ENCODE results near the gene DIS3L2.

Gene DIS3L2

DNA sequence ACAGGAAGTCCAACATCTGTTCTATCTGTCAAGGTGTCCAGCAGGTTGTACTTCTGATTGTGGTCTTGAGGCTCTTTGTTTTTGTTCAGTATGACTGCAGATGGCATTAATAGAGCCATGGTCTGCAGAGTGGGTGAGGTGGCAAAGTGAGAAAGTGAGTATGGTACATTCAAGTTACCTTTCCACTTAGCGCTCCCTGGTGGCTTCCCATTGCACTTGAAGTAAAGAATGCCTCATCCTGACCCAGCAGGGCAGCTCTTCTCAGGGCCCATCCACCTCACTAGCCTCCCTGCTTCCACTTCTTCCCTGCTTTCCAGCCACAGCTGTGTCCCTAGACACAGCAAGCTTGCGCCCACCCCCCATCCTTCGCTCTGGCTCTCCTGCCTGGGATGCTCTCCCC, 269.0 kb downstream of the DIS3L2 start:
- DNase-seq (ENCODE audit: low read depth): peak; percentile 15

DNA sequence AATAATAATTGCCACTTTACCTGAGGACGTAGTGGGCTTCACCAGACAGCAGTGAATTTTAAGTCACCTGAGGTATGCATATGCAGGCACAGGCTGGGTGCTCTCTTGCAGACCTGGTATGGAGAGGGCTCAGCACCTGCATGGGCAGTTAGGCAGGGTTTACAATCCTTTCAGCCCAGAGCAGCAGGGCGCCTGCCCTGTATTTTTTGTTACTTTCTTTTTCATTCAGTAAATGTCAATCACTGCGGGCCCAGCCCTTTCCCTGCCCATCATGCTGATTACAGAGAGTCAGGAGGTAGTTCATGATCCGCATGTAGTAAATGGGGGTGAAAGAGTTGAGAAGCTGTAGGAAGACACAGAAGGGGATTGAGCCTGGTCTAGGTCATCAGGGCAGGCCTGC, 270.0 kb downstream of the DIS3L2 start:
- DNase-seq (ENCODE audit: low read depth): no peak

DNA sequence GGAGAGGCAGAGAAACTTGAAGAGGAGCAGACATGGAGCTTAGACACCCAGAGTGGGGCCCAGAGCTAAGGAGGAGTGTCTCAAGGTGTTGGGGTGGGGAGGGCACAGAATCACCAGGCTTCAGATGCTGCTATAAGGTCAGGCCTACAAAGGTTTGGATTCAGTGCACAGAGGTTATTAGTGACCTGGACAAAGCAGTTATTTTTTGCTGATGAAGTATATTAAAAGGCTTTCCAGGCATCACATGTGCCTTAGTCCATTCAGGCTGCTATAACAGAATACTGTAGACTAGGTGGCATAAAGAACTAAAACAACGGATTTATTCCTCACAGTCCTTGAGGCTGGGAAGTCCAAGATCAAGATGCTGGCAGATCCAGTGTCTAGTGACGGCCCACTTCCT, 271.4 kb downstream of the DIS3L2 start:
- DNase-seq (ENCODE audit: low read depth): no peak

DNA sequence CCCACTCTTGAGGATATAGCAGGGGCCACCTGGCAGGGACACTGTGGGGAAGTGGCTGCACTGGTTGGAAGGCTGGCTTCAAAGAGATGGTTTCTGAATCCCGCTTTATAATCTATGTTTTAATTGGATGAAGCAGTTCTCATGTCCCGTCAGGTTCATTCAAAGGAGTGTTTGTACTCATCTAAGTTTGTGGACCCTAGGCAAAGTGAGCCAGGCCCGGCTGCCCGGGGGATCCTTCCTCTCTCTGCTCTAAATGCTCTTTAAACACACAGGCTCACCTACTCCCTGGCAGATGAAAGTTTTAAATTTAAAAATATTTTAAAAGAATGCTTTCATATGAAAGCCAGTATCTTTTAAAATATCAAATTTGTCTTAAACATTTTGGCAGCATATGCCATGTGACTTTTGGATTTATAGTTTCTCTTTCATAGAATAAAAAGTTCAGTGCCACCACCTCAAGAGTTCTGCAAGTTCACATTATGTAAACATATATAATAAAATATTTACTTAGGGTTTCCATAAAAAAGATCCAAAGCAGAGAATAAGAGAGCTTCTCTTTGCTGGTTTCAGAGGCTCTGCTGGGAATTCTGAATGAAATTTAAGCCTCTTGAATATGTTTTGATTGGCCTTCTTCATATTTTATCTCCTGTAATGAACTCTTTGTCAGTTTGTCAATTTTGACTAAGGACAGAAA, 273.6 kb downstream of the DIS3L2 start:
- DNase-seq (ENCODE audit: low read depth): no peak

DNA sequence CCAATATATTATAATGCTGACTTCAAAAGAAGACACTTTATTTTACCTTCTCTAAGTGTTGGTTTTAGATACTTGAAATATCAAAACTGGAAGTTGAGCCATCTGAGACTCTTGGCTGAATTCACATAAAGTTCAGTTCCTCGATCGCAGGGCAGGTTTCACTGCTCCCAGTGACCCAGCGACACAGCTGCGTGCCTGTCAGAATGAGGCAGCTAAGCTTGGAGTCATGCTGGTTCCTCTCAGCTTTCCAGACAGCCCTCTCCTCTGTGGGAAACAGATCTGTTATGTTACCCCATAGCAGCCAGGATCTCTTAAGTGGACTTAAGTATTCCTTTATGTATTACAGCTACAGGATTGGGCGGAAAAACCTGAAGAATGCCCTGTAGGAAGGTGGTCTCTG, 274.2 kb downstream of the DIS3L2 start:
- peak; percentile 32 for DNase-seq (ENCODE audit: low read depth)

DNA sequence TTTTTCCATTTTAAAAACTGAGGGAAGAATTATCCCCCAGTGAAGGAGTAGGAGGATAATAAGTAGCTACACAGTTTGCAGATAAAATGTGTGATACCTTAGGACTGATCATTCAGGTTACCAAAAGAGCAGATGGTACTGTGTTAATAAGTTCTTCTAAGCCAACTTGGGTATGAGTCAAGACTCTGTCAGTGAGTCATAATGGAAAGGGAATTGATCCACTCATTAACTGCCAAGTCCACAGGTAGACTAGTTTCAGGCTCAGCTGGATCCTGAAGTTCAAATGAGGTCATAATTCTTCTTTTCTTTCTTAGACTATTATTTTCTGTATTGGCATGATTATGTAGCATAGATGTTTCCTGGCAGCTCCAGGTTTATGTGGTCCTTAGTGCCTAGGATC, 274.7 kb downstream of the DIS3L2 start:
- peak; percentile 20 for DNase-seq (ENCODE audit: low read depth)

DNA sequence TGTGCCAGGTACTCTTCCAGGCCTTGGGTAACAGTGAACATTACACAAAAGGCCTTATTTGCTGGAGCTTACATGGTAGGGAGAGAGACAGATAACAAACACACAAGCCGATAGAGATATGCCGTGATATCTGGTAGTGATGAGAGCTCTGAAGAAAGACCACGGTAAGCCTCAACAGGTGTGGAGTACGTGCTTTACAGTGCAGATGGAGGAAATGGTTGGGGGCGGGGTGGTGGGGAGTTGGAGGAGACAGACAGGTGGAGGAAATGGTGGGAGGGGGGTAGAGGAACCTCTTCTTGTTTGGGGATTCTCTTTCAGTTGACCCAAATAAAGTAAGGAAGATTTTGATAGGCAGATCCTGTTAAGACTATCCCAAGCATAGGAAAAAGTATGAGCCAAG, 276.0 kb downstream of the DIS3L2 start:
- no peak for DNase-seq (ENCODE audit: low read depth)

DNA sequence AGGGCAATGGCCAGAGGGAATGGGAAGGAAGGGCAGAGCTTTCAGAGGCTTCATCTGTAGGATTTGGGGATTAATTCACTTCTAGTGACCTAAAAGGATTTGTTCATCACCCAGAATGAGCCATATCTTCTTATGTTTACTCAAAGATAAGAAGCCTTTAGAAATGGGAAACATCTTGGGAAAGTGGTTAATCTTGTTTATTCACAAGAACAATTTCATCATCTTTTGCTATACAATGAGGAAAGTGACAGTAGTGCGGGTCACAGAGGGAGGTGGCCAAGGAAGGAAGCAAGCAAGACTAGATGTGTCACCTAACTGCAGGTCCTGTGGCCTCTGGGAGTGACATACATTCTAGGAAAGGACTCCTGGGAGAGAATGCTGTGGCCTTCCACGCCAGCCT, 276.6 kb downstream of the DIS3L2 start:
- peak; percentile 56 for DNase-seq (ENCODE audit: low read depth)

DNA sequence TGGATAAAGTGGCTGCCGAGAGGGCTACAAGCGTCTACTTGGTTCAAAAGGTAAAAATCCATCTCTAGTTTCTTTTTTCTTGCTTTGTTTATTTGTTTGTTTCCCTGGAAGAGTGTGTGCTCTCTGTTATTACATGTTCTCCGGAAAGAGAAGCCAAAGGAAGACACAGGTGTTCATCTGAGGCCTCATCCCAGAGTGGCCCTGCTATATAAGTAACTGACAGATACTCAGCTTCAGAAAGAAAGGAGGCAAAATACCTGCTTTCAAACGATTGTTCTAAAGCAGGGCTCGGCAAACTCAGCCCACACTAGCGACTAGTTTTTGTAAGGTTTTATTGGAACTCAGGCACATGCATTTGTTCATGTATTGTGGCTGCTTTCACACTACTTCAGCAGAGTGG, 277.1 kb downstream of the DIS3L2 start:
- DNase-seq (ENCODE audit: low read depth): no peak

DNA sequence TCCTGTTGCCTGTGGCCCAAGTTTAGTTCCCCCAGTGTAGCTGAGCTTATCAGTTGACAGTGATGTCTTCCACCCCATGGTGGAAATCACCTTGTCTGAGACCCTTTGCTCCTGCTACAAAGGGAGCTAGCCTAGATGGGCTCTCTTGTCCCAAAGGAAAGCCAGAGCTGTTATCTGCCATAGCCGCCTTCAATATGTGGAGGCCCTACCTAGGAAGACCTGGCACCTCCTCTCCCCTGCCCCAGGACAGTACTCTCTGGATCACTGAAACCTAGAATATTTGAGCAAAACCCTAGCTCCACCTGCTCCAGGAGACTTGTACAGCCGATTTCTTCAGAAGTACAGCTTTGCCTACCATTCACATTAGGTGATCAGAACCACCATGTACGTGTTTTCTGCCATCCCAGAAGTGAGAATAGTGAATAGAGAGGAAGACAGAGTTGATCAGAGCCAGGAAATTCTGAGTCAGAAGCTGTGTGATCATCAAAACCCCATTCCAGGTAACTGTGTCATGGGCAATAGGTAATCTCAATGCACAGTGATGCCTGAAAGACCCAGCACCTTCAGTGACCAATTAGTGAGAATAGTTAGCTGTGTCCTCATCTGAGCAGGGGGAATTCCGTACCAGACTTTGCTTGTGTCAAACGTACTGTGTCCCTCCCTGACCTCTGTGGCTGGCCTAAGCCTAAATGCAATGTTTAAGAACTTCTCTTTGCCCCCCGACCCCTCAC, 278.6 kb downstream of the DIS3L2 start:
- DNase-seq (ENCODE audit: low read depth): peak; percentile 32

DNA sequence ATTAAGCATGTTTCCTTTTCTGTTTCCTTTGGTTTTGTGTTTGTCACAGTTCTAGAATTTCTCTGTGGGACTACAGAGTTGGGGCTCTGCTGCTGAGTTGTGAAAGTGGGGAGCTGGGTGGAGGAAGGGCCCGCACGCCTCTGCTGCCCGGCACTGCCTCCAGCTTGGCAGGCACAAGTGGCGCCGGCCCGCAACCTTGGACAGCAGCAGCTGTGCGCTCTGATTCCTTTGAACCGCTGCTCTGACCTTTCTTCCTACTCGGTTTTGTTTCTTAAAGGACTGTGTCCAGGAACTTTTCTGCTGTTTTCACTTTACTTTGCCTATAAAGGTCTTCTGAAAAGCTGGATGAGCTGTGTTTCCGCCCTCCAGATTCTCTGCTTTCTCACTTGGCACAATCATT, 279.4 kb downstream of the DIS3L2 start:
- DNase-seq (ENCODE audit: low read depth): peak; percentile 10

DNA sequence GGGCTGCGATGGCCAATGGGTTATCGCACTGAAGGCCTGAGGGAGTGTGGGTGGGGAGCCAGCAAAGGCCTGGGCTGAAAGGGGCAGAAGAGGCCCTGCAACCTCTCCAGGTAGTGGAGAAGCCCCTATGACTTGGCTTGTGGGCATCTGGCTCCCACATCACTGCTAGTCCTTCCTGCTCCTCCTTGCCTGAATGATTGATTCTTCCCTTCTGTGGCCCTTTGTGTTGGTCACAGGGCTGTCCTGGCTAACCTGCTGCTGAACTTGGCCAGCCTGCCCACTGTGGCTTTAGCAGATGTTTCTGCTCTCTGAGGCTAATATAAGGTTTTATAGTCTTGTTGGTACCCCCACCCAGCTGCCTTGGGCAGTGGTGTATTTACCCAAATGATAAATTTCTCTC, 280.8 kb downstream of the DIS3L2 start:
- no peak for DNase-seq (ENCODE audit: low read depth)

DNA sequence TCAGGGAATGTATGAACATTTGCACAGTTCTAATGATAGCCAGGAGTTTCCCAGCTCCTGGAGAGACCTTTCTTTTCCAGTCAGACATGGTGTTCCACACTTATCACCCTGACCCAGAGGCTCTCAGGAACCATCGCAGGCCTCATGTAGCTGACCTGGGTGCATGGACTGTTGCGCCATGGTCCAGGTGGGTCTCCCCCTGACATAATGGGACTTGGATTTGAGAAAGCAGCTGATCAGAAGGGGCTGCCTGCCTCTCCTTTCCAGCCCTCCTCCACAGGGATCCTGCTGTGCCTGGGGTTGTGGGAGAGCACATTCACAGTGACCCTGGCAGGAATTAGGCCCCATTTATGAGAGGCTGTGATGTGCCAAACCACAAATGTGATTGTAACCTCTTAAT, 283.6 kb downstream of the DIS3L2 start:
- no peak for DNase-seq (ENCODE audit: low read depth)

DNA sequence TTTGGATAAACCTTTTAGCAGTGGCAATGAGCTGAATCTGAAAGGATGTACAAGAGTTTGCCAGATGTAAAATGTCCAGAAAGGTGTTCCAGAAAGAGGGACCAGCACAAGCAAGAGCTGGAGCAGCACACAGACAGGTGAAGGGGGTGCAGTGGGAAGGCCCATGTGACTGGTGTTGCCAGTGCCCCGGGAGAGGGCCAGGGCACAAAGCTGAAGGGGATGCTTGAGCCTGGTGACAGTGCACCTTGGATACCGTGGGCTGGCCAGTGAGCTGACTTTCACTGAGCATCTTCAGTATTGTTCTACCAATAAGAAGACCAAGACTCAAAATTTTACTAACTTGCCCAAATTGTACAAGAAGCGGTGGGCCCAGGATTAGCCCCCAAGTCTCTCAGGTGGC, 284.7 kb downstream of the DIS3L2 start:
- DNase-seq (ENCODE audit: low read depth): no peak

DNA sequence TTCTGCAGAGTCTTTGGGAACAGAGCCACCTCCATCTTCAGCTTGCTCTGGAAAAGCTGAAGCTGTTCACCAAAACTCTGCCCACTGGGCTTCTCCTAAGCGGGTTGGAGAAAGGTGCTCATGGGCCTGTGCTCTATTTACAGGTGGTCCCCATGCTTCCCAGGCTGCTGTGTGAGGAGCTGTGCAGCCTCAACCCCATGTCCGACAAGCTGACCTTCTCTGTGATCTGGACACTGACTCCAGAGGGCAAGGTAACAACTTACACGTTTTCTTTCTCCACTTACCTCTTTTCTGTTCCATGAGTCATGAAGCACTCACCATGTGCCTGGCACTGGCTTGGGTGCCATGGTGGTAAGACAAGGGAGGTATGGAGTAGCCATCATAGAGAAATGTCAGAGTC, 287.6 kb downstream of the DIS3L2 start:
- DNase-seq (ENCODE audit: low read depth): no peak

DNA sequence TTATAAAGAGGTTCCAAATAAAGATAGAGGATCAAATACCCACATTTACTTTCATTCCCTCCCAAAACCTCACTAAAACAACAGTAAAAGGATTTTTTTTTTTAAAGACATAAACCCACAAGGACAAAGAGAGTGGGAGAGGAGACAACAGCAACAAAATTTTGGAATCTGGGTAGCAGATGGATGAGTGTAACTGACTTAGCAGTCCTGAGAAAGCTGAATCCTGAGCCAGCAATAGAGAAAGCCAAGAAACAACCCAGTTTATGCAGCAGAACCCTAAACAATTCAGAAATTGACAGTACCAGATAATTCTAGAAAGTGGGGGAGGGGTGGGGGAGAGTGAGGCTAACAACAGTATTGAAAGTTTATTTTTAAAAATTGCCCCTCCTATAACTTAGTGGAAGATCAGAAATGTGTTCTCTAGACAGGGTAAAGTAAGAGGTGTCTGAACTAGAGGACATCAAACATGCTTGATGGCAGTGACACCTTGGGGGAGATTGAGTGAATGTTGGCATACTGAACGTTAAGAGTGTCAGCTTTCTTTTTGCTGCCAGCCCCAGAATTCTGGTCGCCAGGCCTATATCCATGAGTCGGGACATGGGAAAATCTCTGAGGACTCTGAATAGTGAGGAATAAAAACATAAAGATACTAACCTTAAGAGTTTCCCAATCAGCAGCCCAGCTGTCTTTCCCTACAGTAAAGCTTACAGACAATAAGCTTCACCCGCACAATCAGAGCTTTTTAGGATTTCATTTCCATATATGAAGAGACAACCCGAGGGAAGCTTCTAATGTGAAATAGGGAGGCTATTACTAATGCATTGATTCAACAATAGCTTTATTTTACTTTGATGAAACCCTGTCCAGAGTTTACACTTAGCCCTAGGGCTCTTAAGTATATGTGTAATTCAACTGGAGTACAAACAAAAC, 289.0 kb downstream of the DIS3L2 start:
- no peak for DNase-seq (ENCODE audit: low read depth)

DNA sequence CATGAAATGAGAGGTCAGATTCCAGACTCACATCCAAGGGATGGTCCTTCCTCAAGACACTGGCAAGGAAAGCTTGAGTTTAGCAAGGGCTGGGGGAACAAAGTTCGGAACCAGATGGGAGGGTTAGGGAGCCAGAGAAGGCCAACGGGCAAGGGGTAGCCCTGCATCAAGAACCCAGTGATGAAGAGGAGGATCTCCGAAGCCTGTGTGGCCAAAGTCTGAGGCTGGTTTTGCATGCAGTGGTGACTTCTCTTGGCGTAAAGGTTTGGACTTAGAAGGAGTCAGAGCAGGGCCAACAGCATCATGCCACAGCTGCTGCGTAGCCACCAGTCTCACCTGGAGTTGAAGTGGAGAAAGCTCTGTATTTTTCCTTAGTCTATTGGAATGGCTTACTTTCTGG, 293.5 kb downstream of the DIS3L2 start:
- DNase-seq (ENCODE audit: low read depth): no peak

DNA sequence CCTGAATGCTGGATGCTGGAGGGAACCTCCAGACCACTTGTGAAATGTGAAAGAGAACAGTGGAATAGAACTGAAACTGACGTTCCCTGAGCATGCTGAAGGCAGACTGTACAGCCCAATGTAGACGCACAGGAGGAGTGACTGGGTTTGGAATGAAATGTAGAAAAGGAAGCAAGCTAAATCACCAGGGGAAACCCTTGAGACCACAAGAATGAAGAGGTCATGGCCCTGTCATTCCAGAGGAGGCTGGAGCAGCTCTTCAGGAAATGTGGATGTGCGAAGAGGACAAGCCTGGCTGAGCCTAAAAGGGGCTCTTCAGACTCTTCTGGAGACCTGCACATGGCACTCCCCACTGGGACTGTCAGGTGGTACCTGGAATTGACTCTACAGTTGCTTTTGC, 298.6 kb downstream of the DIS3L2 start:
- DNase-seq (ENCODE audit: low read depth): peak; percentile 96

DNA sequence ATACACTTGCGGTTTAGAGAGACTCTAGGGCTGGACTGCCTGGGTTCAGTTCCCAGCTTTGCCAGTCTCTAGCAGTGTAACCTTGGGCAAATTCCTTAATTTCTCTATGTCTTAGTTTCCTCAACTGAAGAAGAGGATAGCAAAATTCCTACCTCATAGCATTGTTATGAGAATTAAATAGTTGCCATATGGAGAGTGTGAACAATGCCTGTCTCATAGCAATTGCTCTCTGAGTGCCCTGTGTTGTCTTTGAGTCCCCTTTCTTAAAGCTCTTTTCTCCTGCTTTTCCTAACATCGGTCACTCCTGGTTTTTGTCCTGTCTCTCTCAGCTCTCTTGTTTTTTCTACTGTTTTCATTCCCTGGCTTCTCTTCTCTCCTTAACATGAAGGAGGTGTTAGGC, 300.3 kb downstream of the DIS3L2 start:
- no peak for DNase-seq (ENCODE audit: low read depth)

DNA sequence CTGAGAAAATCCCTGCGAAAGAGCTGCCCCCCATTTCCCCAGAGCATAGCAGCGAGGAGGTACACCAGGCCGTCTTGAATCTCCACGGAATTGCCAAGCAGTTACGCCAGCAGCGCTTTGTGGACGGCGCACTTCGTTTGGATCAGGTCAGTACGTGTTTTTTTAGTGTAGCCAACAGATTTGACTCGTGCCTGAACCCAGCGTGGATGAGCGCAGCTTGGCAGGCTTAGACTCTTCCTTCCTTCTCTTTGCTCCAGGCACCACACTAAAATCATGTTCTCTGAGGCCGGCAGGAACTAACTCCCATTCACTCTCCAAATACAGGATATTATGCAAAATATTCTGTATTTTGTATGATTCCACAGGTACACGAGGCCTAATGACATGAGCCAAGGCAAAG, 301.8 kb downstream of the DIS3L2 start:
- no peak for DNase-seq (ENCODE audit: low read depth)

DNA sequence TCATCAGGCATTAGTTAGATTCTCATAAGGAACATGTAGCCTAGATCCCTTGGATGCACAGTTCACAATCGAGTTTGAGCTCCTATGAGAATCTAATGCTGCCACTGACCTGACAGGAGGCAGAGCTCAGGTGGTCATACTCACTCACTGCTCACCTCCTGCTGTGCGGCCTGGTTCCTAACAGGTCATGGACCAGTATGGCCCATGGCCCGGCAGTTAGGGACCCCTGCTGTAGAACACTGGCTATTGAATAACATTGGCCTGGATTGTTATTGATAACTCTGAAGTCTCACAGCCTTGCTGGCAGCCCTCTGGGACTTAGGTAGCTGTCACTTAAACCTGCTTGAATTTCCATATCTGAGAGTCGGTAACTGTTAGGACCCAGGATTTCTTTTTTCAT, 302.6 kb downstream of the DIS3L2 start:
- no peak for DNase-seq (ENCODE audit: low read depth)

DNA sequence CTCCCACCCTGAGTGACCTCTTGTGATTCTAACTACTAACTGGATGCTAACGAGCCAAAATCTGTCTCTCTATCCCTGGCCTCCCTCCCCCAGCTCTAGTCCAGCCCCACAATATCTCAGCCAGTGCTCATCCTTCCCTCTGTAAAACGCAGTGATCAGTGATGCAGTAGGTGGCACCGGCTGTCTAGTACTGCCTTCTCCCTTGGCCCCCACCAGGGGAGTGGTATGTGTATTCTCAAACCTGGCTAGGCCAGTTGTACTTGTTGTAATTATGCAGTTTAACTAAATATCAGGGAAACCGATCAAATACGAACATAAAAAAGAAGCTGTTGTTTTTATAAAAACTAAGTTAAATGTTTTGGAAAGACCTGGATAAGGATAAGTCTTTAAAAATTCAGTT, 303.8 kb downstream of the DIS3L2 start:
- DNase-seq (ENCODE audit: low read depth): no peak

DNA sequence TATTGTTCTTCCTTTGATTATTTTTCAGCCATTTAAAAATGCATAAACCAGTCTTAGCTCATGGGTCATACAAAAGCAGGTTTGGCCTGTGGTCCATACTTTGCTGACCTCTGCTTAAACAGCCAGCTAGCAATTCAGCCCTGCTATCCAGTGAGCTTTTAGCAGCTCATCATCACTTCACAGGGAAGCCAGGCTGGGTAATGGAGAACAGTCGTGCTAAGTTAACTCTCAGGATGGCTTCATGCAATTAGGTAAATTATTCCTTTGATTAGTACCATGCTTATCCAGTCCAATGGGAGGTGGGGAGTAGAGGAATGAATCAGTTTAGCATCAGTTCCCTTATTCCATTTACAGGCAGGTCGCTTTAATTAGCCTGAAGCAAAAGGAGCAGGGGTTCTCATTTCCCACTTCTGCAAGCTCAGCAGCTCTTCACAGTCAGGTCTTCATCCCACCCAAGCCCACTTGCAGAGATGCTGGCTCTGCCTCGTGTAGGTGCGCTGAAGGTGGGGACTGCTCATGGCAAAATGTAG, 307.2 kb downstream of the DIS3L2 start:
- DNase-seq (ENCODE audit: low read depth): no peak
